Body of pancreas (tissue), 4 donors: ENCODE measurements around the gene PRDM16. TPM values are rescaled to one million over a fixed set of nuclear protein-coding genes. Genes with fewer than 3 reads are reported as not detected.
A peak's percentile ranks its signal among the peaks of the same experiment; 100 is the strongest.

Source experiments
- ATAC-seq: fragments of 150-250 bp; one replicate; pipeline ENCODE4 v1.9.1; 2016
- DNase-seq, 4 donors: peaks; one replicate each; pipeline ENCODE4 v3.0.0-alpha.2; 2019
- H3K27ac ChIP-seq, 4 donors: fragments of 200-600 bp; sonication (generic); 1 replicate in 3 of 4; 2 replicates in 1 of 4; pipeline versions ENCODE4 v1.5.1 to v1.6.1; 2016 to 2019; ENCODE audit warnings: mild to moderate bottlenecking in 1 of 4, mixed read lengths in 1 of 4, moderate library complexity in 1 of 4
- H3K27me3 ChIP-seq, 2 donors: fragments of 200-600 bp; sonication (generic); one replicate each; pipeline ENCODE4 v1.6.0; 2016; ENCODE audit warnings: mild to moderate bottlenecking in 1 of 2
- H3K36me3 ChIP-seq, 2 donors: fragments of 200-600 bp; sonication (generic); replicated peaks in 1 of 2; 2 replicates each; pipeline ENCODE4 v1.5.1; 2016; ENCODE audit warnings: low read depth in 2 of 2; ENCODE audit not compliant: insufficient read depth in 1 of 2
- H3K4me1 ChIP-seq: fragments of 200-600 bp; sonication (generic); one replicate; pipeline ENCODE4 v1.6.0; 2016
- H3K4me3 ChIP-seq, 2 donors: fragments of 200-600 bp; sonication (generic); 1 replicate in 1 of 2; 2 replicates in 1 of 2; pipeline ENCODE4 v1.5.1; 2016 to 2019
- H3K9me3 ChIP-seq, 3 donors: fragments of 200-600 bp; sonication (generic); 1 replicate in 2 of 3; 2 replicates in 1 of 3; pipeline ENCODE4 v1.5.1; 2016
- CTCF ChIP-seq, 7 experiments: fragments of 450-650 bp in 4 of 7; fragments of 200-600 bp in 3 of 7; sonication (generic) in 3 of 7; IDR thresholded peaks; one replicate each; pipeline ENCODE4 v1.5.1; 2016 to 2019; ENCODE audit warnings: antibody characterized with exemption in 7 of 7
- POLR2A ChIP-seq, 3 donors: fragments of 450-650 bp; IDR thresholded peaks; one replicate each; pipeline ENCODE4 v1.6.1; 2016; ENCODE audit warnings: antibody characterized with exemption in 3 of 3, mild to moderate bottlenecking in 2 of 3
- WGBS, 2 donors: methylation state at CpG; one replicate each; pipeline ENCODE4 v1.1.5; 2017; 5-methylcytosine and 5-hydroxymethylcytosine counted together
- intact Hi-C: fragments of 100-400 bp; cut with DNase I; formaldehyde crosslinking; loops from one replicate; pipeline ENCODE4 v1.15.1; 2023
- total RNA-seq, 2 donors: library from RNA; depleted of rRNA; stranded (reverse); fragments of >200 nt; gene quantifications; one replicate each; pipeline ENCODE4 v1.1.0, GENCODE V29; 2016

PRDM16 gene
- total RNA-seq, 2 donors from 2014 or later = 15.2 to 16.6 TPM

GRCh38 chr1:3065396-3065795, 3.6 kb upstream of the PRDM16 start:
- no peak for TF ChIP-seq CTCF (IDR thresholded peaks at IDR 0.05)
- no peak for TF ChIP-seq POLR2A (IDR thresholded peaks at IDR 0.05)
- no peak overlapping the region for H3K4me3 ChIP-seq
- DNase-seq (no peak), ATAC-seq (no peak)
- no peak overlapping the region for H3K27ac ChIP-seq
- H3K4me1 ChIP-seq = peaks cover 37% of the 10 kb centered on the region
- WGBS, 2 donors = 69 to 82% methylated on average over 8 of the region's 8 CpGs
- intact Hi-C loops = no loop called here
- no peaks in the 10 kb centered on the region for H3K27me3 ChIP-seq
- no peaks in the 10 kb centered on the region for H3K9me3 ChIP-seq
- H3K36me3 ChIP-seq = no peaks in the 10 kb centered on the region

- Histone ChIP-seq H3K27ac (peak overlapping the region in 1 of 4 donors; percentile 87), H3K9me3 (no peaks in the 10 kb centered on the region), H3K4me3 (no peak overlapping the region), H3K36me3 (no peaks in the 10 kb centered on the region), H3K4me1 (peaks cover 41% of the 10 kb centered on the region), H3K27me3 (no peaks in the 10 kb centered on the region)
- TF ChIP-seq POLR2A (IDR thresholded peaks at IDR 0.05) = no peak
- TF ChIP-seq CTCF (IDR thresholded peaks at IDR 0.05) = no peak
- no peak for DNase-seq
- WGBS, 2 donors = 63 to 70% methylated on average over 6 to 7 of the region's 7 CpGs
- intact Hi-C loops = no loop called here
- ATAC-seq = no peak
Measured at GRCh38 chr1:3065797-3066196, 3.2 kb upstream of the PRDM16 start.

- peak; percentile 68 for ATAC-seq
- H3K9me3 ChIP-seq = no peaks in the 10 kb centered on the region
- no peak for TF ChIP-seq POLR2A (IDR thresholded peaks at IDR 0.05)
- peak; percentile 55 to 94 (median 86) for TF ChIP-seq CTCF (IDR thresholded peaks at IDR 0.05)
- H3K36me3 ChIP-seq = no peaks in the 10 kb centered on the region
- 0 to 12% methylated on average over 4 to 11 of the region's 11 CpGs for WGBS, 2 donors
- peak overlapping the region; percentile 58 to 89 (median 82) for H3K27ac ChIP-seq
- H3K4me1 ChIP-seq = peaks cover 46% of the 10 kb centered on the region
- peak; percentile 85 to 90 (median 86) for DNase-seq
- H3K27me3 ChIP-seq = no peaks in the 10 kb centered on the region
- intact Hi-C loops = no loop called here
- no peak overlapping the region for H3K4me3 ChIP-seq
Measured at GRCh38 chr1:3066250-3066711, 2.7 kb upstream of the PRDM16 start.

- ATAC-seq (no peak), DNase-seq (peak in 3 of 4 donors; percentile 18 to 45 (median 35))
- intact Hi-C loops = no loop called here
- Histone ChIP-seq H3K27me3 (no peaks in the 10 kb centered on the region), H3K9me3 (no peaks in the 10 kb centered on the region), H3K36me3 (no peaks in the 10 kb centered on the region), H3K4me3 (no peak overlapping the region), H3K27ac (peak overlapping the region in 3 of 4 donors; percentile 76 to 89 (median 87)), H3K4me1 (peaks cover 51% of the 10 kb centered on the region)
- no peak for TF ChIP-seq CTCF (IDR thresholded peaks at IDR 0.05)
- TF ChIP-seq POLR2A (IDR thresholded peaks at IDR 0.05) = no peak
- 13 to 51% methylated on average over 4 to 10 of the region's 10 CpGs for WGBS, 2 donors
Measured at GRCh38 chr1:3066826-3067225, 2.2 kb upstream of the PRDM16 start.

- no peaks in the 10 kb centered on the region for H3K36me3 ChIP-seq
- H3K9me3 ChIP-seq = no peaks in the 10 kb centered on the region
- H3K4me1 ChIP-seq = peaks cover 56% of the 10 kb centered on the region
- 37 to 55% methylated on average over 2 to 21 of the region's 29 CpGs for WGBS, 2 donors
- intact Hi-C loops = no loop called here
- H3K27ac ChIP-seq = peak overlapping the region; percentile 70 to 89 (median 82)
- no peaks in the 10 kb centered on the region for H3K27me3 ChIP-seq
- no peak for ATAC-seq
- H3K4me3 ChIP-seq = no peak overlapping the region
- no peak for TF ChIP-seq CTCF (IDR thresholded peaks at IDR 0.05)
- TF ChIP-seq POLR2A (IDR thresholded peaks at IDR 0.05) = no peak
- DNase-seq = peak in 3 of 4 donors; percentile 17 to 42 (median 38)
Measured at GRCh38 chr1:3067301-3067670, 1.7 kb upstream of the PRDM16 start.
